Thoracic aorta (tissue), 2 donors: Measurements from ENCODE around the gene PFN2. TPM values are rescaled to one million over a fixed set of nuclear protein-coding genes. Genes with fewer than 3 reads are reported as not detected.

ENCODE experiments used
- ATAC-seq: fragments of 150-250 bp; one replicate; pipeline ENCODE4 v1.8.0; 2017; ENCODE audit warnings: low read depth; ENCODE audit not compliant: insufficient number of reproducible peaks, low FRiP score
- DNase-seq: peaks from one replicate; pipeline ENCODE4 v3.0.0-alpha.2; 2020; ENCODE audit warnings: low spot score
- H3K27ac ChIP-seq, 2 donors: fragments of 200-600 bp; sonication (generic); 1 replicate in 1 of 2; 2 replicates in 1 of 2; pipeline ENCODE4 v1.5.1; 2016; ENCODE audit warnings: mild to moderate bottlenecking in 2 of 2, moderate library complexity in 2 of 2
- H3K27me3 ChIP-seq: fragments of 200-600 bp; sonication (generic); replicated peaks from 2 replicates; pipeline ENCODE4 v1.6.0; 2016; ENCODE audit warnings: mild to moderate bottlenecking; ENCODE audit not compliant: insufficient read depth
- H3K36me3 ChIP-seq: fragments of 200-600 bp; sonication (generic); one replicate; pipeline ENCODE4 v1.5.1; 2016
- H3K4me1 ChIP-seq, 2 donors: fragments of 200-600 bp; sonication (generic); 1 replicate in 1 of 2; 2 replicates in 1 of 2; pipeline versions ENCODE4 v1.5.1 to v1.6.0; 2016; ENCODE audit warnings: low read depth in 2 of 2, mild to moderate bottlenecking in 1 of 2; ENCODE audit not compliant: control insufficient read depth in 1 of 2
- H3K4me3 ChIP-seq: fragments of 200-600 bp; sonication (generic); 2 replicates; pipeline ENCODE4 v1.5.1; 2016; ENCODE audit warnings: mild to moderate bottlenecking
- H3K9me3 ChIP-seq: fragments of 200-600 bp; sonication (generic); 2 replicates; pipeline ENCODE4 v1.5.1; 2016
- CTCF ChIP-seq: fragments of 200-600 bp; sonication (generic); IDR thresholded peaks from one replicate; pipeline ENCODE4 v1.5.1; 2019; ENCODE audit warnings: antibody characterized with exemption
- total RNA-seq, 2 donors: library from RNA; depleted of rRNA; stranded (reverse); fragments of >200 nt; gene quantifications; one replicate each; pipeline versions ENCODE4 v1.1.0 to v1.2.3, GENCODE V29; 2016

The PFN2 gene
- total RNA-seq, 2 donors from 2014 or later: 78.9 to 82.0 TPM

- Histone ChIP-seq H3K4me1 (no peaks in the 10 kb centered on the region), H3K27me3 (no peaks in the 10 kb centered on the region), H3K36me3 (peaks cover 10% of the 10 kb centered on the region), H3K4me3 (no peak overlapping the region), H3K9me3 (no peaks in the 10 kb centered on the region), H3K27ac (no peak overlapping the region)
- ATAC-seq (no peak), DNase-seq (no peak)
- TF ChIP-seq CTCF: no peak
These were observed 51.2 kb downstream of the PFN2 start for GRCh38 chr3:149919509-149919908.

GRCh38 chr3:149917124-149917667 is 53.5 kb downstream of the PFN2 start:
- Histone ChIP-seq H3K36me3 (peaks cover 9% of the 10 kb centered on the region), H3K9me3 (no peaks in the 10 kb centered on the region), H3K4me1 (no peaks in the 10 kb centered on the region), H3K4me3 (no peak overlapping the region), H3K27me3 (no peaks in the 10 kb centered on the region), H3K27ac (no peak overlapping the region)
- no peak for TF ChIP-seq CTCF
- ATAC-seq (no peak), DNase-seq (no peak)

Other genes starting within 250 kb of the PFN2 start
- gene COMMD2, start 218.4 kb downstream of the PFN2 start, total RNA-seq: 10 to 100 TPM; 11.4 to 20.5 TPM
- under 1 TPM in 1 of 2 donors, not detected in 1; 0.81 TPM for gene ANKUB1, start 178.3 kb downstream of the PFN2 start, total RNA-seq
- 10 to 100 TPM; 51.9 to 84.0 TPM for gene RNF13, start 157.7 kb downstream of the PFN2 start, total RNA-seq